Limb (tissue), 2 donors: Measurements from ENCODE around the gene PSMB1.
"Not testable (repeated sequence)": the region's sequence is repeated elsewhere in the genome, so short reads cannot be mapped to it uniquely, and the experiment has no call there.

Experiments
- DNase-seq, 2 donors: peaks; one replicate each; pipeline ENCODE4 v3.0.0-alpha.2; 2016; ENCODE audit errors: extremely low spot score in 2 of 2

The PSMB1 gene

GRCh38 chr6:170535004-170535403 is 18.1 kb downstream of the PSMB1 start:
- DNase-seq, result no peak

- DNase-seq, result no peak
Measured at GRCh38 chr6:170533792-170534191, 19.3 kb downstream of the PSMB1 start.

GRCh38 chr6:170532867-170533488 is 20.1 kb downstream of the PSMB1 start:
- DNase-seq, result no peak

- peak; percentile 84 to 85 for DNase-seq
Measured at GRCh38 chr6:170529839-170530469, 23.2 kb downstream of the PSMB1 start.

- DNase-seq, result not testable (repeated sequence)
Measured at GRCh38 chr6:170527995-170528394, 25.1 kb downstream of the PSMB1 start.

GRCh38 chr6:170525795-170526194 is 27.3 kb downstream of the PSMB1 start:
- DNase-seq, result no peak

GRCh38 chr6:170524172-170524502 is 29.0 kb downstream of the PSMB1 start:
- peak in 1 of 2 donors; percentile 14 for DNase-seq

- no peak for DNase-seq
Measured at GRCh38 chr6:170523256-170524171, 29.6 kb downstream of the PSMB1 start.

- no peak for DNase-seq
Measured at GRCh38 chr6:170522565-170523183, 30.4 kb downstream of the PSMB1 start.

GRCh38 chr6:170516783-170517616 is 36.1 kb downstream of the PSMB1 start:
- peak in 1 of 2 donors; percentile 44 for DNase-seq

- DNase-seq, result no peak
Measured at GRCh38 chr6:170514908-170515307, 38.2 kb downstream of the PSMB1 start.

- DNase-seq, result no peak
Measured at GRCh38 chr6:170512249-170512648, 40.9 kb downstream of the PSMB1 start.

- no peak for DNase-seq
Measured at GRCh38 chr6:170510631-170511030, 42.5 kb downstream of the PSMB1 start.

GRCh38 chr6:170509723-170510018 is 43.4 kb downstream of the PSMB1 start:
- no peak for DNase-seq

GRCh38 chr6:170508892-170509722 is 44.0 kb downstream of the PSMB1 start:
- DNase-seq, result not testable (repeated sequence)

- not testable (repeated sequence) for DNase-seq
Measured at GRCh38 chr6:170508275-170508674, 44.8 kb downstream of the PSMB1 start.

GRCh38 chr6:170507728-170508127 is 45.4 kb downstream of the PSMB1 start:
- DNase-seq, result not testable (repeated sequence)

- no peak for DNase-seq
Measured at GRCh38 chr6:170506446-170506845, 46.7 kb downstream of the PSMB1 start.

GRCh38 chr6:170505306-170505705 is 47.8 kb downstream of the PSMB1 start:
- DNase-seq, result no peak

GRCh38 chr6:170504479-170504878 is 48.6 kb downstream of the PSMB1 start:
- no peak for DNase-seq
